GM19238 (cell line): ENCODE measurements around the gene TNS3.

Source experiments
- DNase-seq: peaks from one replicate; pipeline ENCODE4 v3.0.0; 2011; ENCODE audit warnings: low spot score; ENCODE audit not compliant: insufficient read length

Gene TNS3

GRCh38 chr7:47430422-47430821 is 151.5 kb downstream of the TNS3 start:
- DNase-seq = no peak

DNA sequence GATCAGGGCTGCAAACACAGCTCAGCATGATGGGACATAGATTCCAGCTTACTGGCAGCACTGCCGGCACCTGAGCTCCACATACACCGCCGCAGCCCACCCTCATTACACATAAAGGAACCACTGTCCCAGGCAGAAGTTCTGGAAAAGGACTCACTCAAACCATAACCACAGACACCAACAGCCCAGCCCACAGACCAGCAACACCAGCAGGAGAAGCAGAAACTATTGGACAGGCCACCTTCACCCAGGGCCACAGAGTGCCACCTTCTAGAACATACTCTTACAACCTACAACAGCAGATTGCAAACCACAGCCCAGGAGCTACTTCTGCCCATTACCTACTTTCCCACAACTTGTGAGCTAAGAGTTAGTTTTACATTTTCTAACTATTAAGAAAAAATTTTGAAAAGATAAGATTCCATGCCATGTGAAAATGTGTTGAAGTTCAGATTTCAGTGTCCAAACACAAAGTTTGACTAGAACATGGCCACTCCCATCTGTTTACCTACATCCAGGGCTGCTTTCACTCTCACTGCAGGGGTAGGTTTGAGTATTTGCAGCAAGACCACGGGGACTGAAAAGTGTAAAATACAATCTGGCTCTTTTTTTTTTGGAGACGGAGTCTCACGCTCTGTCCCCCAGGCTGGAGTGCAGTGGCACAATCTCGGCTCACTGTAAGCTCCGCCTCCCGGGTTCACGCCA is 153.0 kb downstream of the TNS3 start:
- DNase-seq = no peak

- no peak for DNase-seq
These were observed 153.7 kb downstream of the TNS3 start for GRCh38 chr7:47428052-47428767.

DNA sequence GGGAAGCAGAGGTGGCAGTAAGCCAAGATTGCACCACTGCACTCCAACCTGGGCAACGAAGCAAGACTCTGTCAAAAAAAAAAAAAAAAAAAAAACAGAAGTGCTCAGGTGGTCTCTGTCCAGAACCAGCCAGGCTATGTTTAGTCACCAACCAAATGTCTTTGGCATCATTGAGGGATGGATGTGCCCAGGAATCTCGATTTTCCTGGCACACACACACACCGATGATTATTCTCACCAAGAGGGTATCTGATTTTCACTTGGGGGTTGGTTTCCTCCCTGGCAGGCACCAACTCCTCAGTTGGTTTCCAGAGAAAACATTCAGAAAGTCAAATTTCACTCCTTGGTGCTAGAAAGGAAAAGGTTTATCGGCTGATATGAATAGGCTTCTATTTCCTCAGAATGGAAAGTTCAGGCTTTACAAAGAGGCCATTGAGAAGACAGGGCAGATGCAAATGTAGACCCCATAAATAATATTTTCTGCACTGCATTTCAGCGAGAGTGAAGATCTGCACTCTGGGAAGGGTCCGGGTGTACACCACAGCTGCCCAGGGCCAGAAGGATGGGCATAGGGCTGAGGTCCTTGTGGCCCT is 154.8 kb downstream of the TNS3 start:
- DNase-seq = no peak

- no peak for DNase-seq
These were observed 157.4 kb downstream of the TNS3 start for GRCh38 chr7:47424523-47424922.

DNA sequence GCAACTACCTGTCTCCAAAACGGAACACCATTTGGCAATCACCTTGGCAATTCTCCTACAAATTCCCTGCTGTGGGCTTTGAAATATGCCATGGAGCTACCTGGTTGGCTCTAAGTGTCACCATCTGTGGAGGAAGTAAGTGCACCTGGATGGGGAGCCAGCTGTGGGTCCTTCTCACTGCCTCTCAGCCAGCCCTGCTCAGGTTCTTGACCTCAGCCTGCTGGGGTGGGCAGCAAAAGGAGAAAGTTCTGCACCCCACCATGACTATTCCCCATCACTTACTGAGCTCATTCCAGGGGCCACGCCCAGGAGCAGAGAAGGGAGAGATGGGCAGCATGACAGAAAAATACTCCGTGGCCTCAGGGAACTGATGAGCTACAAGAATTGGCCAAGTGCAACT is 158.7 kb downstream of the TNS3 start:
- no peak for DNase-seq

DNA sequence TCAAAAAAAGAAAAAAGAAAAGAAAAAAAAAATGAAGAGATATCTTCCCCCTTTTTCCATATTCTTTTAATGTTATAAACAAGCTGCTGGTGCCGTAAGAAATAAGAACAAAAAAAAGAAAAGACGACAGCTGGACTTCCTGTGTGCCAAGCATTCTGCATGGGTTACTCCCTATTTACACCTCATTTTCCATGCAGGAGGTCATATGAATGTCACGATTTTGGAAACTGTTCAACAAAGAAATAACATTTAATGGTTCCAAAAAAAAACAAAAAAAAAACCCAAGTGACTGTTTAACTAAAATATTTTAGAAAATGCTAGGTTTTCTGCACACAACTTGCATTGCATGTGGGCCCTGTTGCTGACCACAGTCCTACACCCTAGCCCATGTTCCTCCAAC is 159.3 kb downstream of the TNS3 start:
- no peak for DNase-seq

- DNase-seq = no peak
These were observed 160.5 kb downstream of the TNS3 start for GRCh38 chr7:47421456-47421855.

- DNase-seq = no peak
These were observed 161.7 kb downstream of the TNS3 start for GRCh38 chr7:47420122-47420780.

DNA sequence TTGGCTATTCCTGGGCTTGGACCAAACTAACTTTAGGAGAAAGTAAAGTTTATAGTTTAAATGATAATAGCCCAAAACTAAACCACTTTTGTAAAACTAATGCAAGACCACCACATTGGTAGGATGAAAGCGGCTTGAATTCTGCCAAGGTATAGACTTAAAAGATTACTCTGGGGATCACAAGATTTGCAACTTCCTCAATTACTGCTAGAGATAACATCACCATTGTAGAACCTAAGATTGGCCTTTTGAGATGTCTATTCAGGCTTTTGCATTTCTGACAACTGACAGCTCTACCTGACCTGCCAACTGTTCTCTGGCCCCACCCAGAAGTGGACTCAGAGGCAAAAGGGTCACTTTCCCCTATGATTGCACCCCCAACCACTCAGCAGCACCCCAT is 162.4 kb downstream of the TNS3 start:
- no peak for DNase-seq

- DNase-seq = no peak
These were observed 163.2 kb downstream of the TNS3 start for GRCh38 chr7:47418601-47419309.

GRCh38 chr7:47416492-47417480 is 165.1 kb downstream of the TNS3 start:
- DNase-seq = no peak

DNA sequence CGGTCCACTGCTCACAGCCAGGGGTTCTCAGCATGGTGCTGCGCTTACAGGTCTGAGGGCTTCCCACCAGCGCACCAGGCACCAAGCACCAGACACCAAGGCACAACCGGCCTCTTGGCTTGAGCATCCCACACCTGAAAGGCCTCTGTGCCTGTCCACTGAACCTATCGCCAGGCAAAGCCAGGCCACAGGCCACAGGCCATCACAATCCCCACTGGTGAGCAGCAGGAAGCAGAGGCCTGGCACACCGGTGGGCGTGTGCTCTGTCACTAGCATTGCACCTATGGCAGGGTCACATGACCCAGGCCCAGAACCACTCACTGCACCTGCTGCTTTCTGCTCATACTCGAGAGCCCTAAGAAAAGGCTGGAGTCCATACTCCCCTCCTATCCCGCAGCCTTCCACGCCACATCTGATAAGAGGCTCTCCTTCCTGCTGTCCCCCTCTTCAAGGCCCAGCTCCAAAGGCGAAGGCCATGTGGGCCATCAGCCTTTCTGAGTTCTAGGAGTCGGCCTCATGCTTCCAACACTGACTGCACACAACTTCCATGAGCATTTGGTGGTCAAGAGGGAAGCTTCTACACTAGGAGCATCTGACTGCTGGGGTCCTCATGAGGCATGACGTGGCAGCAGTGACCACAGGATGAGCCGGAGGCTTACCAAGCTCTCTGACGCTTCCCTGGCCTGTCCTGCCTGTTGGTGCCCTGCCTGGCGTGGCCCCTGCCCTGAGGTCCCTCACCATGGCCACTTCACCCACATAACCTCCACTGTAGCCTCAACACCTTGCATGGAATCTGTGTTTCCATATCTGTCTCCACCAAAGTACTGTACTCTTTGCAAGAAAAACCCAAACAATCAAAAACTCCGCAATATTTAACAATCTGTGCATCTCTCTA is 166.3 kb downstream of the TNS3 start:
- DNase-seq = no peak

- DNase-seq = no peak
These were observed 167.3 kb downstream of the TNS3 start for GRCh38 chr7:47414342-47415317.

DNA sequence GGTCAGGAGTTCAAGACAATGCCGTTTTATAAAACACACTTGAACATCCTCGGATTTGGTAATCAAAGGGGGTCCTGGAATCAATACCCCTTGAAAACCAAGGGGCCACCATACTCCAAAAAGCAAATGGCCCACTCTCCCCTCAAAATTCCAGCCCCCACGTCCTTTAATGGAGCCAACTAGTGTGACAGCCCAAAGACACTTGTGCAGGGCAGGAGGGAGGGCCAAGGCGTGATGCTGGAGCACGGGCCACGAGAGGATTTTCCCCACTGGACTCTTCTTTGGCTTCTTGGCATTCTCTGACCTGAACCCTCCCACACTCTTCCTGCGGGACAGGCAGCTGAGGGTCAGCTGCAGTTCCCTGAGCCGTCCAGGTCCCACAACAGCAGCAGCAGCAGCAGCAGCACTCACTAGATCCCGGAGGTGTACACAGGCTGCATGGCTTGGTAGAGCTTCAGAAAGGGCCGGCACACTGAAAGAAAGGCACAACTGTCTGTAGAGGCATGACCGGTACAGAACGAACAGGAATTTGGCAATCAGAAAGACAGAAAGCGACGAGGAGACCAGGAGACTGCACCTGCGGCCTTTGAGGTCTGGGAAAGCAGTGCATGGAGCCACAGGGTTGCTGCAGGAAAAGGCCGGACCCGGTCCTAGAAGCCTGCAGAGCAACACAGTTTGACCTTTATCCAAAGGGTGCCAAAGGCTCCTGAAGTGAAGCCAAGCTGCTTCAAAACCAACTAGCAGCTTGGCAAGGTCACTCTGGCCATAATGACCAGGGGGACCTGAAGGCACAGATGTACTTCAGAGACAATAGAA is 168.2 kb downstream of the TNS3 start:
- DNase-seq = no peak

- DNase-seq = no peak
These were observed 170.0 kb downstream of the TNS3 start for GRCh38 chr7:47411901-47412300.

- no peak for DNase-seq
These were observed 170.5 kb downstream of the TNS3 start for GRCh38 chr7:47411281-47411869.
